B cell (primary cell): Measurements from ENCODE around the gene PACSIN2. TPM values are rescaled to one million over a fixed set of nuclear protein-coding genes. Genes with fewer than 3 reads are reported as not detected.
"Not testable (repeated sequence)": the region's sequence is repeated elsewhere in the genome, so short reads cannot be mapped to it uniquely, and the experiment has no call there.

Experiments
- ATAC-seq: fragments of 200-7000 bp; cut with Tn5 transposase; one replicate; pipeline ENCODE4 v1.10.0; 2021; ENCODE audit warnings: low read depth, mild to moderate bottlenecking, moderate number of reproducible peaks, moderate library complexity
- CTCF ChIA-PET: fragments of 350-600 bp; sonication (Branson Sonifier 250); formaldehyde crosslinking; loops from one replicate; lab custom pipeline; 2021; ENCODE audit warnings: antibody characterized with exemption, inconsistent platforms; lab: Charles Lee
- POLR2A ChIA-PET: fragments of 350-600 bp; sonication (Branson Sonifier 250); formaldehyde crosslinking; loops from one replicate; lab custom pipeline; 2021; ENCODE audit warnings: antibody characterized with exemption; lab: Charles Lee
- DNase-seq: peaks from one replicate; pipeline ENCODE4 v3.0.0; 2013
- H2AFZ ChIP-seq: 2 replicates; pipeline ENCODE4 v1.6.1; 2012; ENCODE audit warnings: mild to moderate bottlenecking, low read depth, low read length; ENCODE audit not compliant: insufficient read depth, poor library complexity, severe bottlenecking
- H3K27ac ChIP-seq, 2 donors: 1 replicate in 1 of 2; 2 replicates in 1 of 2; pipeline ENCODE4 v1.5.1; 2012 to 2013; ENCODE audit warnings: low read length in 2 of 2, mild to moderate bottlenecking in 2 of 2, moderate library complexity in 1 of 2
- H3K27me3 ChIP-seq, 4 experiments: fragments of 200-600 bp in 1 of 4; sonication (generic) in 1 of 4; replicated peaks in 1 of 4; 1 replicate in 2 of 4; 2 replicates in 2 of 4; pipeline versions ENCODE4 v1.6.1 to v1.7.0; 2013 to 2016; ENCODE audit warnings: low read length in 3 of 4, mild to moderate bottlenecking in 2 of 4, mixed read lengths in 1 of 4, moderate library complexity in 1 of 4; ENCODE audit not compliant: insufficient read depth in 4 of 4, control insufficient read depth in 3 of 4; ENCODE audit errors: control extremely low read depth in 1 of 4
- H3K36me3 ChIP-seq, 2 experiments: replicated peaks in 1 of 2; 1 replicate in 1 of 2; 2 replicates in 1 of 2; pipeline versions ENCODE4 v1.6.1 to v1.7.1; 2013; ENCODE audit warnings: low read length in 1 of 2; ENCODE audit not compliant: insufficient read depth in 2 of 2, control insufficient read depth in 1 of 2; ENCODE audit errors: control extremely low read depth in 1 of 2, extremely low read depth in 1 of 2
- H3K4me1 ChIP-seq, 2 donors: fragments of 200-600 bp in 1 of 2; sonication (generic) in 1 of 2; 1 replicate in 1 of 2; 2 replicates in 1 of 2; pipeline versions ENCODE4 v1.5.1 to v1.6.1; 2013 to 2017; ENCODE audit warnings: low read length in 2 of 2; ENCODE audit not compliant: control insufficient read depth in 2 of 2, insufficient read depth in 2 of 2
- H3K4me2 ChIP-seq: replicated peaks from 2 replicates; pipeline ENCODE3; 2012; ENCODE audit warnings: mild to moderate bottlenecking, low read depth, low read length; ENCODE audit not compliant: poor library complexity, severe bottlenecking
- H3K4me3 ChIP-seq, 5 experiments: fragments of 200-600 bp in 1 of 5; sonication (generic) in 1 of 5; 1 replicate in 3 of 5; 2 replicates in 2 of 5; pipeline versions ENCODE4 v1.5.1 to v1.7.0; 2011 to 2016; ENCODE audit warnings: low read length in 4 of 5, mild to moderate bottlenecking in 4 of 5, low read depth in 2 of 5, control low read depth in 1 of 5, moderate library complexity in 1 of 5; ENCODE audit not compliant: insufficient read depth in 1 of 5; ENCODE audit errors: control extremely low read depth in 1 of 5, extremely low read depth in 1 of 5
- H3K79me2 ChIP-seq: fragments of 200-600 bp; sonication (generic); one replicate; pipeline ENCODE4 v1.6.0; 2016; ENCODE audit warnings: low read length; ENCODE audit not compliant: control insufficient read depth, insufficient read depth
- H3K9ac ChIP-seq: fragments of 200-600 bp; sonication (generic); 2 replicates; pipeline ENCODE4 v1.6.1; 2017; ENCODE audit warnings: mild to moderate bottlenecking, low read length, moderate library complexity
- H3K9me3 ChIP-seq, 3 donors: one replicate each; pipeline versions ENCODE4 v1.6.1 to v1.7.1; 2013; ENCODE audit warnings: low read length in 2 of 3; ENCODE audit not compliant: control insufficient read depth in 2 of 3, insufficient read depth in 1 of 3; ENCODE audit errors: control extremely low read depth in 1 of 3
- H4K20me1 ChIP-seq: 2 replicates; pipeline ENCODE4 v1.6.0; 2012; ENCODE audit warnings: mild to moderate bottlenecking, low read length; ENCODE audit not compliant: insufficient read depth, control insufficient read depth, poor library complexity, severe bottlenecking
- H3K27ac Mint-ChIP-seq: one replicate; pipeline ENCODE4 v1.8.0; 2021; ENCODE audit warnings: mixed read lengths
- H3K27me3 Mint-ChIP-seq: one replicate; pipeline ENCODE4 v1.8.0; 2021; ENCODE audit warnings: mixed read lengths
- H3K4me1 Mint-ChIP-seq: one replicate; pipeline ENCODE4 v1.8.0; 2021; ENCODE audit warnings: mixed read lengths
- H3K4me3 Mint-ChIP-seq: one replicate; pipeline ENCODE4 v1.8.0; 2021; ENCODE audit warnings: mixed read lengths
- H3K9me3 Mint-ChIP-seq: one replicate; pipeline ENCODE4 v1.8.0; 2022; ENCODE audit warnings: mixed read lengths; ENCODE audit not compliant: insufficient read depth
- CTCF ChIP-seq: fragments of 200-600 bp; IDR thresholded peaks from one replicate; pipeline ENCODE4 v1.8.0; 2022; ENCODE audit warnings: antibody characterized with exemption, mild to moderate bottlenecking
- EZH2 ChIP-seq: IDR thresholded peaks from 2 replicates; pipeline ENCODE4 v1.6.1; 2012; ENCODE audit warnings: borderline replicate concordance, low read depth, mild to moderate bottlenecking, moderate library complexity, low read length; ENCODE audit not compliant: insufficient read depth, poor library complexity, severe bottlenecking
- WGBS: methylation state at CpG from one replicate; pipeline ENCODE4 v1.1.5; 2013; ENCODE audit warnings: missing lambda C conversion rate; ENCODE audit not compliant: insufficient coverage; 5-methylcytosine and 5-hydroxymethylcytosine counted together
- intact Hi-C: fragments of 100-400 bp; cut with micrococcal nuclease; formaldehyde crosslinking; loops from one replicate; pipeline ENCODE4 v1.10.0; 2022
- polyA plus RNA-seq: library from polyadenylated mRNA; depleted of rRNA; stranded (reverse); fragments of >200 nt; gene quantifications from 2 replicates; pipeline ENCODE4 v1.2.3, GENCODE V29; 2012
- total RNA-seq, 2 donors: library from RNA; stranded (reverse); fragments of 120-200 nt in 1 of 2; gene quantifications; 1 replicate in 1 of 2; 2 replicates in 1 of 2; pipeline versions ENCODE4 v1.2.3 to v1.2.4, GENCODE V29; 2013 to 2022

PACSIN2 gene
- total and polyA plus RNA-seq, 2 donors (not counting 1 experiment from before 2014, with no cell fraction given): 26.9 to 59.3 TPM

GRCh38 chr22:42996646-42997365, 18.1 kb downstream of the PACSIN2 start:
- TF ChIP-seq CTCF: no peak
- TF ChIP-seq EZH2: no peak
- Mint-ChIP-seq H3K27ac (no peak overlapping the region), H3K4me1 (peaks cover 76% of the 10 kb centered on the region), H3K27me3 (no peaks in the 10 kb centered on the region), H3K4me3 (no peak overlapping the region), H3K9me3 (no peaks in the 10 kb centered on the region)
- Histone ChIP-seq H3K9ac (no peak overlapping the region), H4K20me1 (peaks cover 86% of the 10 kb centered on the region), H3K27ac (no peak overlapping the region), H3K27me3 (no peaks in the 10 kb centered on the region), H3K4me1 (peaks cover 29 to 63% of the 10 kb centered on the region in 2 donors), H2AFZ (no peak overlapping the region), H3K4me3 (no peak overlapping the region), H3K4me2 (no peak overlapping the region), H3K79me2 (peaks cover 99% of the 10 kb centered on the region), H3K36me3 (peaks cover 0 to 5% of the 10 kb centered on the region in 2 experiments), H3K9me3 (peaks cover 0 to 16% (median 4%) of the 10 kb centered on the region in 3 donors)
- DNase-seq (no peak), ATAC-seq (no peak)
- 95% methylated on average over 8 of the region's 10 CpGs for WGBS
- CTCF ChIA-PET: interaction anchor here (1.2 kb wide), 1 partner anchor 58 kb away, joined by 3 read pairs; no protein-coding TSS in a partner anchor
- POLR2A ChIA-PET: no interaction called here
- intact Hi-C loops: no loop called here

- peaks cover 99% of the 10 kb centered on the region for H3K79me2 ChIP-seq
- not testable (repeated sequence) for H3K27ac ChIP-seq
Observed at GRCh38 chr22:42995654-42996053, 19.3 kb downstream of the PACSIN2 start.

More at GRCh38 chr22:42995654-42996053, 19.3 kb downstream of the PACSIN2 start:
- Mint-ChIP-seq H3K4me3 (peak overlapping the region; percentile 40), H3K4me1 (peaks cover 70% of the 10 kb centered on the region), H3K27ac (peak overlapping the region; percentile 54)
- H2AFZ ChIP-seq, POLR2A ChIA-PET, H3K4me2 ChIP-seq, H3K36me3 ChIP-seq, intact Hi-C loops, ATAC-seq, H3K27me3 Mint-ChIP-seq, H3K27me3 ChIP-seq, H3K9me3 Mint-ChIP-seq, H3K4me3 ChIP-seq, DNase-seq: not testable (repeated sequence)
- CTCF ChIA-PET: interaction anchor here (0.8 to 0.9 kb wide), 2 partner anchors 18 to 38 kb away, joined by 3 read pairs; no protein-coding TSS in a partner anchor
- H3K9ac ChIP-seq: peak overlapping the region; percentile 3
- H3K9me3 ChIP-seq: peaks cover 0 to 16% (median 4%) of the 10 kb centered on the region in 3 donors
- peaks cover 18 to 54% of the 10 kb centered on the region in 2 donors for H3K4me1 ChIP-seq
- peaks cover 85% of the 10 kb centered on the region for H4K20me1 ChIP-seq
- WGBS: 77% methylated on average over 5 of the region's 7 CpGs
